Heart left ventricle (tissue), 16 donors: Measurements from ENCODE around the gene DLD. TPM values are rescaled to one million over a fixed set of nuclear protein-coding genes. Genes with fewer than 3 reads are reported as not detected.
"Not testable (repeated sequence)": the region's sequence is repeated elsewhere in the genome, so short reads cannot be mapped to it uniquely, and the experiment has no call there.

Source experiments
- ATAC-seq, 4 donors: fragments of 200-7000 bp; cut with Tn5 transposase; one replicate each; pipeline ENCODE4 v1.9.1; 2020 to 2022; ENCODE audit warnings: moderate library complexity in 4 of 4, mild to moderate bottlenecking in 3 of 4, moderate number of reproducible peaks in 1 of 4
- DNase-seq, 5 donors: peaks; one replicate each; pipeline ENCODE4 v3.0.0-alpha.2; 2020
- H3K27ac ChIP-seq, 12 donors: fragments of 200-600 bp; sonication (generic) in 4 of 12; one replicate each; pipeline versions ENCODE4 v1.5.0 to v1.8.0; 2016 to 2022; ENCODE audit warnings: mild to moderate bottlenecking in 2 of 12
- H3K27me3 ChIP-seq, 9 donors: fragments of 200-600 bp; sonication (generic) in 2 of 9; one replicate each; pipeline versions ENCODE4 v1.5.1 to v1.8.0; 2016 to 2022; ENCODE audit warnings: mild to moderate bottlenecking in 3 of 9
- H3K36me3 ChIP-seq, 9 donors: fragments of 200-600 bp; sonication (generic) in 2 of 9; one replicate each; pipeline versions ENCODE4 v1.5.0 to v1.8.0; 2018 to 2022; ENCODE audit warnings: mild to moderate bottlenecking in 2 of 9
- H3K4me1 ChIP-seq, 12 donors: fragments of 200-600 bp; sonication (generic) in 4 of 12; one replicate each; pipeline versions ENCODE4 v1.5.0 to v1.8.0; 2016 to 2022; ENCODE audit warnings: mild to moderate bottlenecking in 3 of 12
- H3K4me3 ChIP-seq, 12 donors: fragments of 200-600 bp; sonication (generic) in 4 of 12; one replicate each; pipeline versions ENCODE4 v1.5.0 to v1.8.0; 2017 to 2022; ENCODE audit warnings: mild to moderate bottlenecking in 9 of 12, moderate library complexity in 4 of 12
- H3K9me3 ChIP-seq, 12 donors: fragments of 200-600 bp; sonication (generic) in 4 of 12; one replicate each; pipeline versions ENCODE4 v1.5.0 to v1.8.0; 2016 to 2022; ENCODE audit warnings: mild to moderate bottlenecking in 1 of 12
- CTCF ChIP-seq, 12 donors: fragments of 200-600 bp; sonication (generic) in 4 of 12; IDR thresholded peaks; one replicate each; pipeline versions ENCODE4 v1.5.0 to v1.8.0; 2018 to 2022; ENCODE audit warnings: antibody characterized with exemption in 12 of 12, mild to moderate bottlenecking in 5 of 12
- POLR2A ChIP-seq, 2 donors: fragments of 450-650 bp; IDR thresholded peaks; one replicate each; pipeline ENCODE4 v1.6.1; 2017; ENCODE audit warnings: antibody characterized with exemption in 2 of 2, mild to moderate bottlenecking in 2 of 2, moderate library complexity in 2 of 2
- WGBS, 4 donors: extraction: QIAGEN DNeasy Blood & Tissue Kit in 2 of 4; methylation state at CpG; one replicate each; pipeline versions ENCODE4 v1.1.5 to v1.1.7; 2013 to 2018; 5-methylcytosine and 5-hydroxymethylcytosine counted together
- intact Hi-C, 10 donors: fragments of 100-400 bp; cut with DNase I; formaldehyde crosslinking; loops; one replicate each; pipeline versions ENCODE4 v1.11.1 to v1.14.2; 2022
- polyA plus RNA-seq, 2 donors: library from polyadenylated mRNA; stranded (reverse); fragments of 200-250 nt; gene quantifications; one replicate each; pipeline ENCODE4 v1.2.3, GENCODE V29; 2013
- total RNA-seq, 9 donors: library from RNA; depleted of rRNA in 2 of 9; stranded (reverse); fragments of >200 nt in 2 of 9; fragmentation: NEBNext Ultra II Directional in 3 of 9; extraction: Animal tissue kit (Norgen Biotek cat#: 25700) in 3 of 9; gene quantifications; one replicate each; pipeline versions ENCODE4 v1.1.0 to v1.2.4, GENCODE V29; 2016 to 2023
- donor health status: ischemic (EF 13 %, LVEDD 7.1; RV severe dilation, severe dysfunction).
- donor health status: healthy with polysubstance abuse.
- donor health status: DM: no; HTN: yes; CAD: no.
- donor health status: DM: no; HTN: no; CAD: no.
- donor health status: ischemic (EF 25% LVEDD 6.9; RV normal size, moderate dysfunction).
- donor health status: ischemic (EF 25% LVEDD 5.7; RV mildly dilated, moderate dysfunction).
- donor health status: healthy.
- donor health status: DM: yes; HTN: yes; CAD: no.
- donor health status: ischemic (EF 35%, LVEDD 5.7; RV mildly dilated, moderate dysfunction).
- donor health status: nonischemic (EF 11% LVEDD 7.7; RV severe dilation, severe dysfunction).
- donor health status: DM: yes; HTN: yes; CAD: no.
- donor health status: PGD.
- donor health status: ischemic (EF 29% LVEDD 5.4; RV normal size, mild dysfunction).
- donor health status: nonischemic (EF 23%, LVEDD 6.1; RV moderate dilation, normal function).

The DLD gene
- total and polyA plus RNA-seq, 11 donors: 55.3 to 426 (median 276) TPM

- WGBS, 4 donors: 74 to 80% (median 78%) methylated on average over 9 to 10 of the region's 10 CpGs
- intact Hi-C loops: no loop called here
- TF ChIP-seq CTCF (IDR thresholded peaks at IDR 0.05) (no peak), POLR2A (IDR thresholded peaks at IDR 0.05) (no peak)
- peaks cover 0 to 99% (median 61%) of the 10 kb centered on the region in 9 donors for H3K36me3 ChIP-seq
- no peak overlapping the region for H3K4me3 ChIP-seq
- DNase-seq (no peak), ATAC-seq (no peak)
- H3K9me3 ChIP-seq: no peaks in the 10 kb centered on the region
- no peaks in the 10 kb centered on the region for H3K27me3 ChIP-seq
- H3K27ac ChIP-seq: peak overlapping the region in 1 of 12 donors; percentile 41
- H3K4me1 ChIP-seq: peaks cover 0 to 34% (median 13%) of the 10 kb centered on the region in 12 donors
These were observed 62.4 kb downstream of the DLD start for GRCh38 chr7:107953265-107953923.

GRCh38 chr7:107953924-107954303, 62.9 kb downstream of the DLD start:
- peaks cover 0 to 34% (median 13%) of the 10 kb centered on the region in 12 donors for H3K4me1 ChIP-seq
- ATAC-seq: no peak

GRCh38 chr7:107955394-107955793, 64.4 kb downstream of the DLD start:
- Histone ChIP-seq H3K4me3 (no peak overlapping the region), H3K36me3 (peaks cover 0 to 99% (median 73%) of the 10 kb centered on the region in 9 donors), H3K4me1 (peaks cover 0 to 28% (median 9%) of the 10 kb centered on the region in 12 donors), H3K27me3 (no peaks in the 10 kb centered on the region), H3K27ac (peak overlapping the region in 1 of 12 donors; percentile 67), H3K9me3 (no peaks in the 10 kb centered on the region)
- TF ChIP-seq POLR2A (IDR thresholded peaks at IDR 0.05) (no peak), CTCF (IDR thresholded peaks at IDR 0.05) (no peak)
- no peak for ATAC-seq
- 90 to 97% (median 94%) methylated on average over 5 of the region's 5 CpGs for WGBS, 4 donors
- intact Hi-C loops: no loop called here
- DNase-seq: no peak

More at GRCh38 chr7:107953924-107954303, 62.9 kb downstream of the DLD start:
- TF ChIP-seq POLR2A (IDR thresholded peaks at IDR 0.05) (no peak), CTCF (IDR thresholded peaks at IDR 0.05) (no peak)
- Histone ChIP-seq H3K27ac (no peak overlapping the region), H3K4me3 (no peak overlapping the region), H3K27me3 (no peaks in the 10 kb centered on the region), H3K36me3 (peaks cover 0 to 99% (median 58%) of the 10 kb centered on the region in 9 donors), H3K9me3 (no peaks in the 10 kb centered on the region)
- no peak for DNase-seq
- intact Hi-C loops: no loop called here
- 82 to 93% (median 89%) methylated on average over 2 of the region's 2 CpGs for WGBS, 4 donors

- H3K36me3 ChIP-seq: peaks cover 0 to 100% (median 77%) of the 10 kb centered on the region in 9 donors
These were observed 66.0 kb downstream of the DLD start for GRCh38 chr7:107956950-107957349.

More at GRCh38 chr7:107956950-107957349, 66.0 kb downstream of the DLD start:
- DNase-seq, intact Hi-C loops, ATAC-seq, H3K9me3 ChIP-seq, H3K4me3 ChIP-seq, H3K27me3 ChIP-seq: not testable (repeated sequence)
- H3K4me1 ChIP-seq: peaks cover 0 to 34% (median 12%) of the 10 kb centered on the region in 12 donors
- WGBS, 4 donors: 94 to 99% (median 99%) methylated on average over 4 of the region's 4 CpGs
- H3K27ac ChIP-seq: peak overlapping the region in 6 of 12 donors; percentile 15 to 67 (median 26)
